Tongue (tissue), 2 donors: ENCODE results near the gene FHIP1B. TPM values are rescaled to one million over a fixed set of nuclear protein-coding genes. Genes with fewer than 3 reads are reported as not detected.
A peak's percentile ranks its signal among the peaks of the same experiment; 100 is the strongest.
"Not testable (repeated sequence)": the region's sequence is repeated elsewhere in the genome, so short reads cannot be mapped to it uniquely, and the experiment has no call there.

ENCODE experiments used
- DNase-seq: peaks from one replicate; pipeline ENCODE4 v3.0.0-alpha.2; 2015
- total RNA-seq: library from RNA; depleted of rRNA; stranded (reverse); fragments of >200 nt; gene quantifications from one replicate; pipeline ENCODE4 v1.2.3, GENCODE V29; 2014

Gene FHIP1B
- total RNA-seq: 19.3 TPM

DNA sequence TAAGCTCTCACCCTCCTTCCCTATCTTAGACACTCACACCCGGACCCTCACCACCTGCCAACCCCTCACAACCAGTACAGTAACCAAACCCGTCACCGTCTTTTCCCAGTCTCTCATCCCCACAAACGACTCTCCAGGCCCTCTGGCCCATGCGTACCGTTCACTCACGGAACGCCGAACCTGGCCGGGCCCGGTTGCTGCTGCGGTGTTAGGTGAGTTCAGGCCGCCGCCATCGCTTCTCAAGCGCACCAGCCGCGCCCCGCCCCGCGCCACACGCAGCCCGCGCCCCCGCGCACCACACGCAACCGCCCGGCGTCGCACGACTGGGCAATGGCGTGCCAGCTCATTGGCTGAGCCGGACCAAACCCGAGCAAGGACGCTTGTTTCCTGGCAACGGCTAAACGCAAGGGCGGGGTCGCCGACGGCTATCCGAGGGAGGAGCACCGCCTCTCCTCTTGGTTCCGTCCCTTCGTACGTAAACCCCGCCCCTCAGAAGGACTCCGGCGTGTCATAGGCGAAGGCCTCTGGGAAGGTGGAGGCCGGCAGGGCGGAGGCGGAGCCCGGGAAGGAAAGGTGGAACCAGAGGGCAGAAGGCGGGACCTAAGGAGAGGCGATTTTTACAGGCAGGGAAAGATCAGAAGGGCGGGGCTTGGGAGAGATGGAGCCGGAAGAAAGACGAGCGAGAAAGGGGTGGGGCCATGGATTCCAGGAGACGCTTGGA is at the start of gene FHIP1B:
Gene FHIP1B, minus strand, starts transcription at position 250 of the 721 bp plus-strand sequence. CDS start 10,120 bp downstream, outside the sequence.
- DNase-seq: peak; percentile 100

DNA sequence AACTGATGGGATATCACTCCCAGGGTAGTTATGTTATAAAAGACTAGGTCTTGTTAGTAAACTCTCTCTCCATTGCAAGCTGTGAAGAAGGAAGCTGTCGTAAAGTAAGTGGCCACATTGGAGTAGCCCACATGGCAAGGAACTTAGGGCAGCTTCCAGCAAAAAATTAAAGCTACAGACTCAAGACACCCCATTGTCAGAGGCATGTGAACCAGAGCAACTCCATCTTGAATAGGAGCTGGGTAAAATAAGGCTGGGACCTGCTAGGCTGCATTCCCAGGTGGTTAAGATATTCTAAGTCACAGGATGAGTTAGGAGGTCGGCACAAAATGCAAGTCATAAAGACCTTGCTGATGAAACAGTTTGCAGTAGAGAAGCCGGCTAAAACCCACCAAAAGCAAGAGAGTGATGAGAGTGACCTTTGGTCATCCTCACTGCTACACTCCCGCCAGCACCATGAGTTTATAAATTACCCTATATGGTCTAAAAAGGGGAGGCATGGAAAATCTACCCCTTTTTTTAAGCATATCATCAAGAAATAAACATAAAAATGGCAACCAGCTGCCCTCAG is 49.1 kb upstream of the FHIP1B start:
- no peak for DNase-seq

DNA sequence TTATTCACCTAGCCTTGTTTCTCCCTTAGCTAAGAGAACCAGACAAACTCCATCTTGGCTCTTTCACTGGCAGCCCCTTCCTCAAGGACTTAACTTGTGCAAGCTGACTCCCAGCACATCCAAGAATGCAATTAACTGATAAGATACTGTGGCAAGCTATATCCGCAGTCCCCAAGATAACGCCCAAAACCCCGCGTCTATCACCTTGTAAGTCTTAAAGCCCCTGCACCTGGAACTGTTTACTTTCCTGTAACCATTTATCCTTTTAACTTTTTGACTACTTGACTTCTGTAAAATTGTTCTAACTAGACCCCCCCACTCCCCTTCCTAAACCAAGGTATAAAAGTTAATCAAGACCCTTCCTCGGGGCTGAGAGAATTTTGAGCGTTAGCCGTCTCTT is 46.4 kb upstream of the FHIP1B start:
- not testable (repeated sequence) for DNase-seq

DNA sequence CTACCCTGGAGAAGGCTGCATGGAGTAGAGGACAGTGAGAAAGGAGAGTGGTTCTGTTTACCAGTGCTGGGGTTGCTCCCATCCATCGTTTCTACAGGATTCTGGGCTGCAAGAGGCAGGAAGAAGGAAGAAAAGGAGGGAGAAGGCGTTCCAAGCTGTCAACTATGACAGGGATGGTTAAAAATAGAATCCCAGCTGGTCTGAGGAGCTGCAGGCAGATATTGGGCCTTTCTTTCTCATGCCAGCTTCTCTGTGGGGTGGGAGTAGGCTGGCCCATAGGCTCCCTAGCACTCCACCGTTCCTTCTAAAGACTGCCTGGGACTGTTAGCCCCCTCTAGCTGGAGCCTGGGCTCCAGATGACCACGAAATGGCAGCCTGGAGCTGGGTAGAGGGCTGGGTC is 38.8 kb upstream of the FHIP1B start:
- DNase-seq: peak; percentile 51

DNA sequence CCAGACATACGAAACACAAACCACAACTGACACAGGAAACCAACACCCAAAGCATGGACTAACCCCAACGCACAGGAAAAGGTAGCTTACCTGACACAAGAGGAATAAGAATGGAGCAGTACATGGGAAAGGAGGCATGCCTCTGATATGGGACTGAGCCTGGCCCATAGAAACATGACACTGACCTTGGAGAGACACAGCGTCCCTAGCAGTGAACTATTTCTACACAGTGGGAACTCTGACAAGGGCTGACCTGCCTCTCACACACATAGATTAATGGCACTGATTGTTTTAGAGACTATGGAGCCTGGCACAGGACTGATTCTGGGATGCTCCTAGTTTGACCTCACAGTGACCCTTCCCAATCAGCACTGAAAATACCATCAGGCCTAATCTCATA is 37.2 kb upstream of the FHIP1B start:
- DNase-seq: no peak

DNA sequence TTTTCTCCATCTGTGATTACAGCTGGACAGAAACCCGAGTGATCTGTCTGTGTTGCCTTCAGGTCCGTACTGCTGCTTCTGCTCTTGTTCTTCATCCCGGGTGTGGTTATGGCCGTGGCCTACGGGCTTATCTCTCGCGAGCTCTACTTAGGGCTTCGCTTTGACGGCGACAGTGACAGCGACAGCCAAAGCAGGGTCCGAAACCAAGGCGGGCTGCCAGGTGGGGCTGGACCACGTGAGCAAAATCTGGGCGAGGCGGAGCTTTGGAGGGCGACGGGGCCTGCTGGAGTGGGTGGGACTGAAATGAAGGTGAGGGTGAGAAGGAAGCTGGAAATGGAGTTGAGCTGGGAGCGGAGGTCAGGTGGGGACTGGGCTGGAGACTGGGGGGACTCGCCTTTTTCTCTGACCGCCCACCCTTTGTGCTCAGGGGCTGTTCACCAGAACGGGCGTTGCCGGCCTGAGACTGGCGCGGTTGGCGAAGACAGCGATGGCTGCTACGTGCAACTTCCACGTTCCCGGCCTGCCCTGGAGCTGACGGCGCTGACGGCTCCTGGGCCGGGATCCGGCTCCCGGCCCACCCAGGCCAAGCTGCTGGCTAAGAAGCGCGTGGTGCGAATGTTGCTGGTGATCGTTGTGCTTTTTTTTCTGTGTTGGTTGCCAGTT is 36.3 kb upstream of the FHIP1B start:
- DNase-seq: no peak

DNA sequence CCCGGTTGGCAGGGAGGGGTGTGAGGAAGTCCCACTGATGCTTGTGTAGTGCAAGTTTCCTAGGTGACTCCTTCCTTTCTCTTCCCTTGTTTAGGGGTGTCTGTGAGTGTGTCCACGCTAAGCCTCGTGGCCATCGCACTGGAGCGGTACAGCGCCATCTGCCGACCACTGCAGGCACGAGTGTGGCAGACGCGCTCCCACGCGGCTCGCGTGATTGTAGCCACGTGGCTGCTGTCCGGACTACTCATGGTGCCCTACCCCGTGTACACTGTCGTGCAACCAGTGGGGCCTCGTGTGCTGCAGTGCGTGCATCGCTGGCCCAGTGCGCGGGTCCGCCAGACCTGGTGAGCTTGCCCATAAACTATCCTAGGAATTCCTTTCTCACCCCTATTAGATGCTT is 35.6 kb upstream of the FHIP1B start:
- no peak for DNase-seq

DNA sequence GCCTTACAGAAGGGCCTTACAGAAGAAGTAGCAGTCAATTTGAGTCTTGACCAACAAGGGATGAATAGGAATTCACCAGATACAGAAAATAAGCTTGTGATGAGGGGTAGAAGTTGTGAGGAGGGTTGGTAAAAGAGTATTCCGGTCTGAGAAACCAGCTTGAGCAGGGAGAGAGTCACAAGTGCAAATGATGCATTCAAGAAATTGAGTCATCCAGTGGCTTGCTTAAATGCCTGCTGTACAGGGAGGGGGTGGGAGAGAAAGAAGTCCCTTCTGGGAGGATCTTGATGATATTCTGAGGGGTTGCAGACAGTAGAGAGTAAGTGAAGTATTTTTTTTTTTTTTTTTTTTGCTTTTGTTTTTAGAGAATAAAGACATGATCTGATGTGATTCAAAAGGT is 34.4 kb upstream of the FHIP1B start:
- no peak for DNase-seq

DNA sequence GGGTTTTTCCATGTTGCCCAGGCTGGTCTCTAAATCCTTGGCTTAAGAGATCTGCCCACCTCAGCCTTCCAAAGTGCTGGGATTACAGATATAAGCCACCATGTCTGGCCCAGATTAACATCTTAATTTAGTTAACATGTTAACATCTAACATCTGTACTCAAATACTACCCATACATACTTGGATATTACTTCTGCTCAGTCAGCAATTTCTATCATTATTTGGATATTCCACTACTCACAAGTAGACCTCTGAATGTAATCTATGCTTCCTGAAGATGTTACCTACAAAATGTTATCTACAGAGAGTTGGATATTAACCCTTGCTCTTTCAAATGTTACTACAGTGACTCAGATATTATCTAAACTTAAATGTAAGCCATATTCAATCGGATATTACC is 29.2 kb upstream of the FHIP1B start:
- no peak for DNase-seq

DNA sequence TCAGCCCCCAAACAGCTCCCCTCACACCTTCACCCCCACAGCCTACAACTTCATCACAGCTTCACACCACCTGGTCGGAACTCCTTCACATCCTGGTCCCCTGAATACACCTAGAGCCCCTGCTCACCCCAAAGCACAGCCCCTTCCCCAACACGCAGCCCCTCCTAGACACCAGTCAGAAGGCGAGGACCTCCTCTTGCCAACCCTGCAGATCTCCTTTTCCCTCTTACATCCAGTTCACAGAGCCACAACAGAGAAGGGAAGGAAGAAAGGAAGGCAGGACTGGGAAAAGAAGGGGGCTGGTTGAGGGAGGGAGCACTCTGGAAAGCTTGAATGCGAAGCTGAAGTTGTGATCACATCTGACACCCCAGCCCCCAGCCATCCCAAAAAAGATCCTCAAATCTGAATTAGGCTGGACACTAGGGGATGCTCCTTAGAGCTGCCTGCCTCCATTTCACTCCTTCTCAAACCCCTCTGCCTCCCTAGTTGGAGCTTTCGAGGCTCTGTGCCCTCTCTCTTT is 25.8 kb upstream of the FHIP1B start:
- DNase-seq: no peak

DNA sequence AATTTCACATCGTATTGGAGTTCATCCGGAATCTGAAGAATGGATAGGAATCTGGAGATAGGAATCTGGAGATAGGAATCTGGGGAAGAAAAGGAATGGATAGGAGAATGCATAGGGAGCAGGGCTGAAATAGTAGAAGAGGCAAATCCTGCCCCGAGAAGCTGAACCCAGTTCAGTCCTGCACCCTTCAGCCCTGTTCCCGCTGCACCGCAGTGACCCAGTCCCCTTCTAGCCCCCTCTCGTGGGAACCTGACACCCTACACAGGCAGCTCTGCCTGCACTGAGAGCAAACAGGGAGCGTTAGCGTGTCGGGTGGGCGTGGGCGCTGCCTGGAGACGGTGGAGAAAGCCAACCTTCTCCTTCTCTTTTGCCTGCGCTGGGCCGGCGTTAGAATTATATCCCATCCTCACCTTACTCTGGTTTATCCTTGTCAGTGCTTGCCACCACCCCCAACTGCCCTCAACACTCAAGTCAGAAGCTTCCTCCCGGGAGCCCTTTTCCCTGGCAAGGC is 24.2 kb upstream of the FHIP1B start:
- DNase-seq: peak; percentile 21

DNA sequence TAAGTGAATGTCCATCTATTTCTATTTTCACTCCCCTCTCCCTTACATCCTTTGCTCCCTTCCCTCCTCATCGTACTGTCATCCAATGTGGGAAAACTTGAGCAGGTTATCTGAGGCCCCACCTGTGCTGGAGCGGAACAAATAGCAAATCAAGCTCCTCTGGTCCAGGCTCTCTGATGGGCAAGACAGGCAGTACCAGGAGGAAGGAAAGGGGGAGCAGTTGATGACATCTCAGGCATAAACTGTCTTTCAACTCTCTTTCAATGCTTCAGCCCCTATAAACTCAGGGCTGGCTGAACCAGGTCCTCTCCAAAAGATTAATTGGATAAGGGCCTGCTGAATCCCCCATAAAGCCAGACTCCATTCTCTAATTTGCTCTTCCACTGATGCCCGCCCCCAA is 23.7 kb upstream of the FHIP1B start:
- DNase-seq: no peak

DNA sequence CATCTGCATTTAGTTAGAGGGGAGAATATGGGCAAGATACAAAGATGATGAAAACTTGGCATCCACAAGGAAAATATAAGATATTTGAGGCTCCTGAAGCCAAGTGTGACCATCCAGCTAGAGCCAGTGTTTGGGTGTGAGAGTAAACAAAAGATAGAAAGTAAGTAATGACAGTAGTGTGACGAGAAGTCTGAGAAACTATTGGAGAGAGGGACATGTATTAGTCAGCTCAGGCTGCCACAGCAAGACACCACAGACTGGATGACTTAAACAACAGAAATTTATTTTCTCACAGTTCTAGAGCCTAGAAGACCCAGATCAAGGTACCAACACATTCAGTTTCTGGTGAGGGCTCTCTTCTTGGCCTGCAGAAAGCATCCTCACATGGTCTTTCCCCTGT is 18.8 kb upstream of the FHIP1B start:
- no peak for DNase-seq

DNA sequence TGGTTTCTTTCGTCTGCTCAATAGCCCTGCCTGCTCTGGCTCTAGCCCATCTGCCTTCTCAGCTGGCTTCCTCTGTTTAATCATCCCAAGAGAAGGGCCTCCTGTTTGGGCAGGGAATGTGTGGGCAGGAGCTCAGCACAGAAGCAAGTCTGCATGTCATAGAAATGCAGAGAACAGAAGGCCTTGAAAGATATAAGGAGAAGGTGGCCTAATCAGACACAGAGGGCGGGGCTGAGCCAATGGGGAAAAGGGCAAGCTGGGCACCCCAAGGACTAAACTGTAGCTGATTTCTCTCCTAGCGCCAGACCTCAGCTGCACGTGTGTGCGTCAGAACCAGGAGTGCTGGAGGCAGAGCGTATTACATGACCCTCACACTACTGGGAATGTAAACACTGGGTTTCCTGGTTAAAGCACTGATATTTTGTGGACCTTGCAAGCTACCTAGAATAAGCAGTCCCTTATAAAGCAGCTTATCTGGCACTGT is 17.6 kb upstream of the FHIP1B start:
- DNase-seq: peak; percentile 13

DNA sequence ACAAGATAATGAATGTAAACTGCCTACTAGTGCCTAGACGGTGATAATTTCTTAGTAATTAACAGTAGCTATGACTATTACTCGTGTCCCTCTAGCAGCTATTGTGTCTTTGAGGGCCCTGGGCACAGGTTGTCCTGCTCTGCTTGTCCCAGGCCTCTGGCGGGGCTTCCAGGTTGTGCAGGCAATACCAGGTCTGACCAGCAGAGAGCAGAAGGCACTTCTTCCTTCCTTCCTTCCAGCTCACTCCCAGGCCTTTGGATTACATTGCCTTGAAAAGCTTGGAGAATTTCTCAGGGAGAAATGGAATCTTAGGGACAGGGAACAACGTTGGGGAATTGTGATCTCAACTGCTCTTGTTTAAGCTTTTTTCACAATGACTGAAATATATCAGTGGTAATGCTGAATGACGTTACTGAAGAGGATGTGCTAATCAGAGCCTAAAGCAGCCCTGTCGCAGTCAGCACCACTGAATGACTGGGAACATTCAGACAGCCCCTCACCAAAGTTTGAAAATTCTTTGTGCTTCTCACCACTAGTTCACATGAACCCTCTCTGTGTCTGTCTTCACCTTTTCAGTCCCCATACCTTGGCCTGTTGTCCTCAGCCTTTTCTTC is 16.8 kb upstream of the FHIP1B start:
- peak; percentile 84 for DNase-seq

DNA sequence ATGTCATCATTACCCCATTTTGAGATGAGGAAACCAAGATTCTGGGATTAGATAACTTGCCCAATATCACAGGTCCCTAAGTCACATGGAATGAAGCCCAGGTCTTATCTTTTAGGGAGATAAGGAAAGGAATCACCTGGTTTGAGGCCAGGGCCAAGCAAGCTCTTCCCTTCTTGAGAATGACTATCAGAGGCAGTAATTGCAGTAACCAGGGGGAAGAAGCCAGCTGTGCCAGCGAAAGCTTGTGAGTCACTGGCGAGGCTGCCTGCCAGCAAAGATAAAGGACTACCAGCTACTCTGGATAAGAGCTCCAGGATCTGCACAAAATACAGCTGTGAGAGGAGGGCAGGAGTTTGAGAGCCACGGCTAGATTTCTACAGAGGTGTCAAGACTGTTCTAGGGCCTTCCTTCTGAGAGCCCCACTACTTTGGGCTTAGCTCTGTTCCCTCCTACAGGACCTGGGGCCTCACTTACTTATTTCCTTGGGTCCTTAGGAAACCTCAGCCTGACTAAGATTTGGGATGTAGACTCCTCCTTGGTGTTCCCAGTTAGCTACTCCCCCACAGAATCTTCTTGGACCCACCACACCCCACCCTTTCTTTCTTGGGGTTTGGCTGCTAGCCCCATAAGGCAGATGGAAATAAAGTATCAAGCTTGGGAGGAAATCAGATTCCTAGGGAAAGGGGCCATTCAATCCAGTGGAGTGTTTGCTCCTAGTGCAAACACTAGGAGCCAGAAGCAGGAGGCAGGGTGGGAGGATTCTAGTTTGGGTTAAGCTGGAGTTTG is 15.5 kb upstream of the FHIP1B start:
- peak; percentile 57 for DNase-seq

DNA sequence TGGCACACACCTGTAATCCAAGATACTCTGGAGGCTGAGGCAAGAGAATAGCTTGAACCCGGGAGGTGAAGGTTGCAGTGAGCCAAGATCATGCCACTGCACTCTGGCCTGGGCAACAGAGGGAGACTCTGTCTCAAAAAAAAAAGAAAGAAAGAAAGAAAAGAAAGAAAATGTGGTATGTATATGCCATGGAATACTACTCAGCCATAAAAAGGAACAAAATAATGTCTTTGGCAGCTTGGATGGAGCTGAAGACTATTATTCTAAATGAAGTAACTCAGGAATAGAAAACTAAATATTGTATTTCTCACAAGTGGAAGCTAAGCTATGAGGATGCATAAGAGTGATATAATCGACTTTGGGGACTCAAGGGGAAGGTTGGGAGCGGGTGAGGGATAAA is 14.5 kb upstream of the FHIP1B start:
- not testable (repeated sequence) for DNase-seq

DNA sequence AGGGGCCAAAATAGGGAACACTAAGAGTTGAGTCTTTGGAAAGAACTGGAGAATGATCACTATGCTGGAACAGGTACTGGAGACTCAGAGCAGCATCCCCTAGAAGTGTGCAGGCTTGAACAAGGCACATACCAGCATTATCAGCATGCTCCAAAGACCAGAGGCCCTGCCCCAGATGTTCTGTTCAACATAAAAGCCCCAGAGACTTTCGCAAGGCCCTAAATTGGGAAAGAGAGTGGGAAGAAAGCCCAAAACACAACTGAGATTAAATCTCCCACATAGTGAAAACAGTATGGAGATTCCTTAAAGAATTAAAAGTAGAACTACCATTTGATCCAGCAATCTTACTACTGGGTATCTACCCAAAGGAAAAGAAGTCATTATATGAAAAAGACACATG is 13.8 kb upstream of the FHIP1B start:
- no peak for DNase-seq

DNA sequence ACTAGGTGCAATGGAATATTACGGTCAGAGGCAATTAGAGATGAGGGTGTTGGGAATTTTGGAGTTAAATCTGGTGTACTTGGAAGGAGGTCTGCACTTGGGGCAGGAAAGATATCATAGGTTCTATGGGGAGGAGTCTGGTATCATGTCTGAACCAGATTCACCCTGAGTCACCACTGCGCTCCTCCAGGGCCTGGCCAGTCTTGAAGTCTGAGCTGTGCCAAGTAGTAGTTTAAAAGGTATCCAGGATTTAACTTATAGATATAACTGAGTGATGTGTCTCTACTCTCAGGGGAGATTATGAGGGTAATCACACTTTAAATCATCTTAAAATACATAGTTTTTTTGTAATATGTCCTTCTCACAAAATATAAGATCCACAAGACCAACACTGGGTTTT is 11.1 kb upstream of the FHIP1B start:
- DNase-seq: no peak

DNA sequence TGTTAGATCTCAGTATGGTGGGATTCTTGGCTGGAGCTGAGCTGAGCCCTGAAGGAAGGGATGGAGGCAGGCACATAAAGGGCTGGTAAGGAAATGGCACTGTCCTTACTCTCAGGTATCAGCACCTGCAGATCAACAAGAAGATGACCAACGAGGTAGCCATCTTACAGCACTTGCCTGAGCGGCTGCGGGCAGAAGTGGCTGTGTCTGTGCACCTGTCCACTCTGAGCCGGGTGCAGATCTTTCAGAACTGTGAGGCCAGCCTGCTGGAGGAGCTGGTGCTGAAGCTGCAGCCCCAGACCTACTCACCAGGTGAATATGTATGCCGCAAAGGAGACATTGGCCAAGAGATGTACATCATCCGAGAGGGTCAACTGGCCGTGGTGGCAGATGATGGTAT is 6.9 kb upstream of the FHIP1B start:
- DNase-seq: no peak

DNA sequence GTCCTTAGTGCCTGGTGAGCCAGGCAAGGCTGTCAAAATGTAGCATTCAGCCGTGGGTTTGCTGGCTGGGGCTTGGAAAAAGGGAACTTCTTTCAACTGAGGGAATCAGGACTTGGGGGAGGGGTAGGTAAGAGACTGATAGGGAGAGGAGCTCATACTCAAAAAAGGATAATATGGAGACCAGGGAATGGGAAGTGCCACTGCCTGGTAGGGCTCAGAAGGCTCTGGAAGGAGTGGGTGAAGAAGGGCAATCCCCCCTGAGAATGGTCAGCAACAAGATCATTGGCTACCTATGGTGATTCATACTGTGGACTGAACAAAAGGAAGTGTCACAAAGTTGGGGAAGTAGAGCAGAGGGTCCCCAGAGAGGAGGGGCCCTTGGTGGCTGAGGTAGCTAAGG is 6.3 kb upstream of the FHIP1B start:
- no peak for DNase-seq

DNA sequence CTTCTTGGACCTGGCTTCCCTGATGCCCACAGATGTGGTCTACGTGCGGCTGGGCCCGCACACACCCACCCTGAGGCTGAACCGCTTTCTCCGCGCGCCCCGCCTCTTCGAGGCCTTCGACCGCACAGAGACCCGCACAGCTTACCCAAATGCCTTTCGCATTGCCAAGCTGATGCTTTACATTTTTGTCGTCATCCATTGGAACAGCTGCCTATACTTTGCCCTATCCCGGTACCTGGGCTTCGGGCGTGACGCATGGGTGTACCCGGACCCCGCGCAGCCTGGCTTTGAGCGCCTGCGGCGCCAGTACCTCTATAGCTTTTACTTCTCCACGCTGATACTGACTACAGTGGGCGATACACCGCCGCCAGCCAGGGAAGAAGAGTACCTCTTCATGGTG is 5.7 kb upstream of the FHIP1B start:
- DNase-seq: no peak
